GM18502 (cell line): ENCODE data around the gene WTIP.

Experiments
- ATAC-seq: cut with Tn5 transposase; IDR thresholded peaks from one replicate; pipeline ENCODE4 v1.9.1; 2021; ENCODE audit warnings: mild to moderate bottlenecking; ENCODE audit not compliant: unreplicated experiment, poor library complexity

The WTIP gene

DNA sequence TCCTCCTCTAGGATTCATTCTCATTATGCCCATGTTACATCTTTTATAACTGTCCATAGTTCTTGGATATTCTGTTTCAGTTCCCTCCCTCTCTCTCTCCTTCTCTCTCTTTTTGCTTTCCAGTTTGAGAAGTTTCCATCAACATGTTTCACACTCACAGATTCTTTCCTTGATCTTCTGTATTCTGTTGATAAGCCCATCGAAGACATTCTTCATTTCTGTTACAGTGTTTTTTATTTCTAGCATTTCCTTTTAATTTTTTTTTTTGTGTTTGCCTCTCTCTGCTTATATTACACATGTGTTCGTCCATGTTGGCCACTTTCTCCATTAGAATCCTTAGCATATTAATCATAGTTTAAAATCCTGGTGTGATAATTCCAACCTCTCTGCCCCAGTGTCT is 68.3 kb downstream of the WTIP start:
- no peak for ATAC-seq

DNA sequence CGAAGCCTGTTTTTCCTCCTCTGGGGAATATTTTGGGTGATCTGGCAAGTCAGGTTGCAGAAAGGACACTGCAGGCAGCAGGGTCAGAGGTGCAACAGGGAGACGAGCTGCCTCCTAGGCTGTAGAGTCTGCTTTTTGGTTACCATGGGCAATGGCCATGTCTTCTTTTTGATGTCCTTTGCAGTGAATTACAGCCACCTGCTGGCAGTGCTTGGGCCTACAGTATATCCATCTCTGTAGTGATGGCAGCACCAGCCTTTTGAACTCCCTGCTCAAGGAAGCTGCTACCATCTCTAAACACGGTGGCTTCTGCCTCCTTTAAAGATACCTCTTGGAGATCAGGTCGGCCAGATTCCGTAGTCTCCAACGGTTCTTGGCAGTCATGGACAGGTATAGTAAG is 73.9 kb downstream of the WTIP start:
- no peak for ATAC-seq

DNA sequence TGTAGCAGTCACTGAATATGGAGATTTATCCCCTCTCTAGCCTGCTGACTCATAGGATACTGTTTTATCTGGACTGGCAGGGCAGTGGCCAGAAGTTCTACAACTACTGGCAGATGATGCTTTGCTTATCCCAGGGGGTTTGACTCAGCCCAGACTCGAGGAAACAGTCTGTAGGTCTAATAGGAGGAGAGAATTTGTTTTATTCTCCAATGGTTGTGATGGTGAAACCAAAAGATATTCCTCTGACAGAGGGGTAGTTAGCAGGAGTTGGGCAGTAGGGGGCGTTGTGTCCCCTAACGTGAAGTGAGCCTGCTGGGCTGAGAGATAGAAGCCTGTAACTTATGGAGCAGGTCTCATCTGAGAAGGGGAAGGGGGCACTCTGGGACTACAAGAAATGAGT is 74.9 kb downstream of the WTIP start:
- ATAC-seq: no peak

DNA sequence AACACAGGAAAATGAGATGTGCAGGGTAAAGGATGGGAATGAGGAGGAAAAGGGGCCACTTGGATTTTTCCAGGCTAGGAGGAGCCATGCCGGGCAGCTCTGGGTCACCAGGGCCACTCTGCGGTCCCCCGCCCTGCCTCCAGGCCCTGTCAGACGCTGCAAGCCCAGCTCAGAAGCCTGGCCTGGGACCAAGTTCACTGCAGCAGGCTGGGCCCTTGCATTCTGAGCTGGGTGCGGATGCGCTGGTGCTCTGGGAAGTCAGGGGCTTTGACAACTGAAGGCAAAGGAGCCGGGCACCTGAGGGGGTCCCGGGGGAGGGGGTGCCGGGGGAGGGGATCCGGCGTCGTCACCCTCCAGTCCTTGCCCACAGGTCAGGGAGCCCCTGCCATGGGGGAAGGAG is 77.5 kb downstream of the WTIP start:
- ATAC-seq: no peak

DNA sequence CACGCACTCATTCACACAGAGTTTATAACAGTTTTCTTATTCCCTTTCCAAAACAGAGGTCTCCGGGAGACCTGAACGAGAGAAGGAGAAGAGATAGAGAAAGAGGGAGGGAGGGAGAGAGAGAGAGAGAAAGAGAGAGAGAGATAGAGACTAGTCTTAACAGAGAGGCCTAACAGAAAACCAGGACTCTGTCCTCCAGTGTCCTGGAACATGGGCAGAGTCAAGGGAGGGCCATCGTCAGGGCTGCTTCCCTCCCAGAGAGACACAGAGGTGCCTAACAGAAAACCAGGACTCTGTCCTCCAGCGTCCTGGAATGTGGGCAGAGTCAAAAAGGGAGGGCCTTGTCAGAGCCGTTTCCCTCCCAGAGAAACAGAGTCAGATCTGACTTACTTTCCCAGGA is 78.7 kb downstream of the WTIP start:
- no peak for ATAC-seq
